Amniotic epithelial cell (primary cell): ENCODE results near the gene GNAS.

Experiments
- DNase-seq: peaks from one replicate; pipeline ENCODE4 v3.0.0-alpha.2; 2010; ENCODE audit warnings: low read depth

GNAS gene

GRCh38 chr20:58880994-58881752 is 28.7 kb downstream of the GNAS start:
- DNase-seq, result no peak

GRCh38 chr20:58882704-58883089 is 30.2 kb downstream of the GNAS start:
- DNase-seq, result no peak

GRCh38 chr20:58883241-58883691 is 30.8 kb downstream of the GNAS start:
- no peak for DNase-seq

GRCh38 chr20:58884966-58885365 is 32.5 kb downstream of the GNAS start:
- DNase-seq, result no peak

GRCh38 chr20:58886546-58886945 is 34.0 kb downstream of the GNAS start:
- no peak for DNase-seq

- DNase-seq, result no peak
These were observed 35.6 kb downstream of the GNAS start for GRCh38 chr20:58888103-58888502.

- peak; percentile 51 for DNase-seq
These were observed 36.2 kb downstream of the GNAS start for GRCh38 chr20:58888521-58889333.

GRCh38 chr20:58889334-58889760 is 36.8 kb downstream of the GNAS start:
- DNase-seq, result no peak

- DNase-seq, result no peak
These were observed 37.4 kb downstream of the GNAS start for GRCh38 chr20:58889798-58890517.

- peak; percentile 78 for DNase-seq
These were observed 38.1 kb downstream of the GNAS start for GRCh38 chr20:58890518-58891085.

- DNase-seq, result peak; percentile 50
These were observed 38.7 kb downstream of the GNAS start for GRCh38 chr20:58891086-58891717.

GRCh38 chr20:58891718-58892140 is 39.2 kb downstream of the GNAS start:
- peak; percentile 35 for DNase-seq

- peak; percentile 36 for DNase-seq
These were observed 39.8 kb downstream of the GNAS start for GRCh38 chr20:58892141-58892931.

GRCh38 chr20:58892932-58893224 is 40.4 kb downstream of the GNAS start:
- DNase-seq, result no peak

- peak; percentile 35 for DNase-seq
These were observed 41.0 kb downstream of the GNAS start for GRCh38 chr20:58893355-58894120.

- peak; percentile 20 for DNase-seq
These were observed 42.3 kb downstream of the GNAS start for GRCh38 chr20:58894652-58895447.

- DNase-seq, result no peak
These were observed 43.1 kb downstream of the GNAS start for GRCh38 chr20:58895448-58896180.

GRCh38 chr20:58896820-58897219 is 44.3 kb downstream of the GNAS start:
- no peak for DNase-seq

GRCh38 chr20:58897488-58897887 is 45.0 kb downstream of the GNAS start:
- no peak for DNase-seq
